ENCODE measurements around the gene MAD1L1.

MAD1L1 gene

DNA sequence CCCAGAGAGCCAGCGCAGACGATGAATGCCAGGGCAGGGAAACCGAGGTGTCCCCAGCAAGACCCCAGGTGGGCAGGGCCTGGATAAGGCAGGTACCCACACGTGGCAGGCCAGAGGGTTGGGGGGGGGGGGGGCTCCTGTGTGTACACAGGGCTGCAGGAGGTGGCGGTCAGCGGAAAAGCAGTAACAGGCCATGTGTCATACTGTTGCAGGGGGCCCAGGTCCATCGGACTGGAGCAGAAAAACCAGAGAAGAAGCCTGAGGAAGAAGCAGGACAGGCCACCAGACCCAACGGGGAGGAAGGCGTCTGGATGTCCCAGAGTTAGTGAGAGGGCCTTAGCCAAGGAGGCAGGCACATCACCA lies 116.3 kb downstream of the MAD1L1 start:
- no peak overlapping the region for H3K4me3 ChIP-seq (replicated peaks; ENCODE audit: low read depth, low read length)
- no peak for DNase-seq (ENCODE audit: low read depth)
- TF ChIP-seq, protein P1, sequence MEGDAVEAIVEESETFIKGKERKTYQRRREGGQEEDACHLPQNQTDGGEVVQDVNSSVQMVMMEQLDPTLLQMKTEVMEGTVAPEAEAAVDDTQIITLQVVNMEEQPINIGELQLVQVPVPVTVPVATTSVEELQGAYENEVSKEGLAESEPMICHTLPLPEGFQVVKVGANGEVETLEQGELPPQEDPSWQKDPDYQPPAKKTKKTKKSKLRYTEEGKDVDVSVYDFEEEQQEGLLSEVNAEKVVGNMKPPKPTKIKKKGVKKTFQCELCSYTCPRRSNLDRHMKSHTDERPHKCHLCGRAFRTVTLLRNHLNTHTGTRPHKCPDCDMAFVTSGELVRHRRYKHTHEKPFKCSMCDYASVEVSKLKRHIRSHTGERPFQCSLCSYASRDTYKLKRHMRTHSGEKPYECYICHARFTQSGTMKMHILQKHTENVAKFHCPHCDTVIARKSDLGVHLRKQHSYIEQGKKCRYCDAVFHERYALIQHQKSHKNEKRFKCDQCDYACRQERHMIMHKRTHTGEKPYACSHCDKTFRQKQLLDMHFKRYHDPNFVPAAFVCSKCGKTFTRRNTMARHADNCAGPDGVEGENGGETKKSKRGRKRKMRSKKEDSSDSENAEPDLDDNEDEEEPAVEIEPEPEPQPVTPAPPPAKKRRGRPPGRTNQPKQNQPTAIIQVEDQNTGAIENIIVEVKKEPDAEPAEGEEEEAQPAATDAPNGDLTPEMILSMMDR (IDR thresholded peaks at IDR 0.05; ENCODE audit: low read length, missing control alignments), result no peak

DNA sequence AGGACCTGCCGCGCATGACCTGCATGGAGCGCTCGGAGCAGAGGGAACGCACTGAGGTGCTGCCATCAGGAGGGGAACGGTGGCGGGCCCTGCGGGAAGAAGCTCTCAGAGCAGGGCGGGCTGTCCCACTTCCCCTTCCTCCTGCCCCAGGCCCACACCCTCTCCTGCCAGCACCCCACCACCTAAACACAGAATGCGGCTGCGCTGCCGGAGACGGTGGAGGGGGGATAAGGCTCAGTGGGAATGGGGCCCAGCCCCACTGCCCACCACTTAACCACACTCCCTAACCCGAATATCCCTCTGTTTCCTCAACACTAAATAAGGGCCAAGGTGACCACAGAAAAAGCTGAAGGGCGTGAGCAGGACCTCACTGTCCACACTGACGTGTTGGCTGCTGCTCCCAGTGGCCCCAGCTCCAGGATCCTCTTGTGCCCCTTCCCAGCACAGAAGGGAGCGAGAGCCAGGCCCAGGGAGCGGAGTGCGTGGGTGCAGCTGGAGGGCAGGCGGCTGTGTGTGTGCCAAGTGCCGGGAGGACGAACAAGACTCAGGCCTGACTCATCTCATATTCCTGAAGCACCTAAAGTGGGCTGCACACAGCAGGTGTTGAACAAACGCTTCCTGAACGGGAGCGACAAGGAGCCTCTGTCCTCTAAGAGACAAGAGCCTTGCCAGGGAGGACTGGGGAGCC lies 116.8 kb downstream of the MAD1L1 start:
- no peak overlapping the region for H3K4me3 ChIP-seq (replicated peaks; ENCODE audit: low read depth, low read length)
- TF ChIP-seq, protein P1 (IDR thresholded peaks at IDR 0.05; ENCODE audit: low read length, missing control alignments), result no peak
- peak; percentile 50 for DNase-seq (ENCODE audit: low read depth)

DNA sequence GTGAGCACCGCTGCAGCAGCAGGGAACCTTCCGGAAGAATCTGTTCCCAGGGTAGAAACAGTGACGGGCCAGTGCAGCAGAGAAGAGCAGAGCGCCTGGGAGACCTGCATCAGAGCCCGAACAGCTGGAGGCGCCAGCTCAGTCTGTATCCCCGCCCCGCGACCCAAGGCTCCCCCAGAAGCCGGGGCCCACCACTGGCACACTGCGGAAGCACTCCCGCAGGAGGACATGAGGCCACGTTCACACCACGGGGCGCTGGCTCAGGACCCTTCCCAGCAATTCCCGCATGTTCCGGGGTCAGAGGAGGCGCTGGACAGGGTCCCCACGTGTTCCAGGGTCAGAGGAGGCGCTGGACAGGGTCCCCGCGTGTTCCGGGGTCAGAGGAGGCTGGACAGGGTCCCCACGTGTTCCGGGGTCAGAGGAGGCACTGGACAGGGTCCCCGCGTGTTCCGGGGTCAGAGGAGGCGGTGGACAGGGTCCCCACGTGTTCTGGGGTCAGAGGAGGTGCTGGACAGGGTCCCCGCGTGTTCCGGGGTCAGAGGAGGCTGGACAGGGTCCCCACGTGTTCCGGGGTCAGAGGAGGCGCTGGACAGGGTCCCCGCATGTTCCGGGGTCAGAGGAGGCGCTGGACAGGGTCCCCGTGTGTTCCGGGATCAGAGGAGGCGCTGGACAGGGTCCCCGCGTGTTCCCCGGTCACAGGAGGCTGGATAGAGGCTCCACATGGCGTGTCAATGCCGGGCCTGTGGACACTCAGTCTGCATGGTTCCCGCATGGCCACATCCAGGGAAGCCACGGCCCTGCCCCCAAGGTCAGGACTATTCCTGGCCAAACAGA lies 117.6 kb downstream of the MAD1L1 start:
- TF ChIP-seq, protein P1 (IDR thresholded peaks at IDR 0.05; ENCODE audit: low read length, missing control alignments), result no peak
- no peak for DNase-seq (ENCODE audit: low read depth)
- H3K4me3 ChIP-seq (replicated peaks; ENCODE audit: low read depth, low read length), result no peak overlapping the region

DNA sequence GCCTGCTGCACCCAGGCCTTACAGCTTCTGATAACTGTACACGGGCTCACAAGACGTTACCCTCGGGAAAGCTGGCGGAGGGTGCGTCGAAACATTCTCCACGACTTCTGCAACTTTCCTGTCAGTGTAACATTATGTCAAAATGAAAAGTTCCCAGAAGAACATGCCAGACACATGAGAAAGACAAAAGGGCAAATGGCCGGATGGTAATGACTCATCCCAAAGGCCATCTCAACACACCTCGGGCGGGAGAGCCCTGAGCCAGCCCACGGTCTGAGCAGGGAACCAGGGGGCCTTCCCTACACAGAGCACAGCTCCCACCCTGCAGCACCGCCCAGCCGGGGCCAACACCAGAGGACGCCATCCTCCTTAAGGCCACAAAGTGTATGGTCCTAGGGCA lies 118.7 kb downstream of the MAD1L1 start:
- TF ChIP-seq, protein P1 (IDR thresholded peaks at IDR 0.05; ENCODE audit: low read length, missing control alignments), result no peak
- H3K4me3 ChIP-seq (replicated peaks; ENCODE audit: low read depth, low read length), result no peak overlapping the region
- peak; percentile 69 for DNase-seq (ENCODE audit: low read depth)

DNA sequence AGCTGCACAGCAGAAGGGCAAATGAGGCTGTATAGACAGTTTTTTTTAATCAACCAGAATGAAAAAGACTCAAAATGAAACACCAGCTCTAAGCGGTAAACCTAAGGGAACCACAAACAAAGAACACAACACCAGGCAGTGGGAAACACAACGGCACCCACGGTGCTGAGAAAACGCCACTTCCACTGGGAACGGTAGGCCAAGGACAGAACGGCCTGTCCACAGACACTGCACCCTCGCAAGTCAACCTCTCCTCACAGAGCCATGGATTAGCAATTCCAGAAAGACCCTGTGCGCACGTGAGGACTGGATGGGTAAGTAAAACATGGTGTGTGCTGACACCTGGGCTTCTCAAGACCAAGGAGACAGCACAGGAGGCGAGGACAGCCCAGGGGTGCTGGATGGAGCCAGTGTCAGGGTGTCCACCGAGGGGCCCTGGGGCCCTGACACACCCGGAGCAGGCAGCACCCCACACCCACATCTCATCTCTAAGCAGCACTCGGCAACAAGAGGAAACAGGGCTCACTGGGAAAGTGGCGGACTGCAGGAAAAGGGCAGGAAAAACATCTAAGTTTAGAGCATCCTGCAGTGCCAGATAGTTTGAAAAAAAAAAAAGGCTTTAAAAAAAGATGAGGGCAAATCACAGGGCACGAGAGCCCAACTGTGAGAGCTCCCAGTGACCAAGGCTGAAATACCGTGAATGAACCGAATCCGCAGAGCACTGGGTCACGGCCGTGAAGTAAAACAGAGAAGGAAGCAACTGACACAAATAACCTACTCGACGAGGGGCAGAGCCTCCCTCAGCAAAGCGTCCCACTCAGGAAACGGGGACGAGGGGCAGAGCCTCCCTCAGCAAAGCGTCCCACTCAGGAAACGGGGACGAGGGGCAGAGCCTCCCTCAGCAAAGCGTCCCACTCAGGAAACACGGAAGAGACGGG lies 120.2 kb downstream of the MAD1L1 start:
- H3K4me3 ChIP-seq (replicated peaks; ENCODE audit: low read depth, low read length), result no peak overlapping the region
- DNase-seq (ENCODE audit: low read depth), result no peak
- TF ChIP-seq, protein P1 (IDR thresholded peaks at IDR 0.05; ENCODE audit: low read length, missing control alignments), result no peak

DNA sequence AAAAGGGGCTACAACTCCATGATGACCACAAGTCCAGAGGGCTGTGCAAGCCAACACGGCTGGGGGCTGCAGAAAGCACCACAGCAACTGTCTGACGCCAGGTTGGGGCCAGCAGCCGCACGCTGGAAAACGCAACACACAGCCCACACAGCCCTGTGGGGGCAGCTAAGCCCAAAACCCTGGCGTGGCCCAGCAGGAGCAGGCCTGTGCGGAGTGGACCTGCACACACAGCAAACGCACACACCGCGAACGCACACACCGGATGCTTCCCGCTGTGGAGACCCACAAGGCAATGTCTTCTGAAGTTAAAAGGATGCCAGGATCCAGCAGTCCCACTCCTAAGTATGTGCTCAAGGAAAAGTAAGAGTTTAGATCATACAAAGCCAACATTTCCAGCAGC lies 121.2 kb downstream of the MAD1L1 start:
- no peak for DNase-seq (ENCODE audit: low read depth)
- H3K4me3 ChIP-seq (replicated peaks; ENCODE audit: low read depth, low read length), result no peak overlapping the region
- TF ChIP-seq, protein P1 (IDR thresholded peaks at IDR 0.05; ENCODE audit: low read length, missing control alignments), result no peak
